H1 (cell line): ENCODE data around the gene FSD1L. TPM values are rescaled to one million over a fixed set of nuclear protein-coding genes. Genes with fewer than 3 reads are reported as not detected.

Experiments
- CTCF ChIA-PET: fragments of 300-600 bp; sonication (Branson Sonifier 250); formaldehyde crosslinking; loops from one replicate; lab custom pipeline; 2021; ENCODE audit not compliant: partially characterized antibody; lab: Charles Lee
- POLR2A ChIA-PET: fragments of 300-600 bp; sonication (Branson Sonifier 250); formaldehyde crosslinking; loops from one replicate; lab custom pipeline; 2021; ENCODE audit warnings: inconsistent platforms; ENCODE audit not compliant: partially characterized antibody; lab: Charles Lee
- DNase-seq, 2 experiments: peaks; one replicate each; pipeline versions ENCODE4 v3.0.0 to v3.0.0-alpha.2; 2010 to 2022; ENCODE audit warnings: low spot score in 2 of 2, low read depth in 1 of 2, mixed read lengths in 1 of 2
- FAIRE-seq: peaks from 2 replicates; lab custom pipeline; 2011; peaks lifted over from hg19 to GRCh38; lab: Jason Lieb, UNC
- H2AFZ ChIP-seq: 2 replicates; pipeline ENCODE4 v1.8.1; 2012; ENCODE audit warnings: low read length, inconsistent platforms
- H2AK5ac ChIP-seq: 2 replicates; pipeline ENCODE4 v1.6.1; 2013; ENCODE audit warnings: low read depth, low read length
- H2BK120ac ChIP-seq: replicated peaks from 2 replicates; pipeline ENCODE3; 2013; ENCODE audit warnings: low read depth, low read length, inconsistent platforms
- H2BK12ac ChIP-seq: 2 replicates; pipeline ENCODE4 v1.6.1; 2013; ENCODE audit warnings: low read depth, low read length
- H2BK15ac ChIP-seq: 2 replicates; pipeline ENCODE4 v1.6.1; 2013; ENCODE audit warnings: low read length
- H2BK20ac ChIP-seq: 2 replicates; pipeline ENCODE4 v1.6.1; 2013; ENCODE audit warnings: low read length
- H2BK5ac ChIP-seq: 2 replicates; pipeline ENCODE4 v1.6.1; 2013; ENCODE audit warnings: low read depth, low read length
- H3K14ac ChIP-seq: 2 replicates; pipeline ENCODE4 v1.6.1; 2013; ENCODE audit warnings: inconsistent platforms; ENCODE audit not compliant: insufficient read length
- H3K18ac ChIP-seq: 2 replicates; pipeline ENCODE4 v1.6.1; 2013; ENCODE audit warnings: low read length; ENCODE audit errors: extremely low read depth
- H3K23ac ChIP-seq: 2 replicates; pipeline ENCODE4 v1.6.1; 2013; ENCODE audit warnings: inconsistent platforms; ENCODE audit not compliant: insufficient read length
- H3K23me2 ChIP-seq: 2 replicates; pipeline ENCODE4 v1.6.1; 2013; ENCODE audit warnings: low read depth, low read length
- H3K27ac ChIP-seq: 2 replicates; pipeline ENCODE4 v1.6.1; 2011; ENCODE audit warnings: low read depth, low read length, inconsistent platforms
- H3K27me3 ChIP-seq, 4 experiments: replicated peaks in 1 of 4; 1 replicate in 1 of 4; 2 replicates in 3 of 4; pipeline versions ENCODE4 v1.6.1 to v1.8.1; 2011 to 2013; ENCODE audit warnings: low read length in 3 of 4, mild to moderate bottlenecking in 3 of 4, inconsistent platforms in 2 of 4, mixed read lengths in 2 of 4, moderate library complexity in 1 of 4; ENCODE audit not compliant: control insufficient read depth in 3 of 4, insufficient read depth in 3 of 4; ENCODE audit errors: extremely low read depth in 1 of 4
- H3K36me3 ChIP-seq, 4 experiments: 2 replicates each; pipeline versions ENCODE4 v1.6.1 to v1.8.1; 2011 to 2013; ENCODE audit warnings: mild to moderate bottlenecking in 4 of 4, low read length in 3 of 4, moderate library complexity in 2 of 4, control low read depth in 1 of 4, inconsistent platforms in 1 of 4; ENCODE audit not compliant: insufficient read depth in 4 of 4, control insufficient read depth in 2 of 4
- H3K4ac ChIP-seq: replicated peaks from 2 replicates; pipeline ENCODE3; 2013; ENCODE audit warnings: low read length, low read depth, mixed read lengths, inconsistent platforms; ENCODE audit not compliant: insufficient read length
- H3K4me1 ChIP-seq, 4 experiments: replicated peaks in 1 of 4; 1 replicate in 1 of 4; 2 replicates in 3 of 4; pipeline versions ENCODE4 v1.6.1 to v1.8.1; 2011 to 2013; ENCODE audit warnings: low read length in 3 of 4, inconsistent platforms in 2 of 4, mixed read lengths in 1 of 4; ENCODE audit not compliant: insufficient read depth in 4 of 4, control insufficient read depth in 3 of 4
- H3K4me2 ChIP-seq, 2 experiments: 2 replicates each; pipeline versions ENCODE4 v1.6.1 to v1.8.1; 2011 to 2013; ENCODE audit warnings: low read depth in 2 of 2, low read length in 2 of 2, control low read depth in 1 of 2, inconsistent platforms in 1 of 2, mild to moderate bottlenecking in 1 of 2; ENCODE audit not compliant: insufficient read depth in 1 of 2
- H3K4me3 ChIP-seq, 4 experiments: fragments of 200-600, 300-600 bp in 1 of 4; sonication (generic), shearing (Covaris generic), sonication (Bioruptor Twin) in 1 of 4; 2 replicates each; pipeline versions ENCODE4 v1.5.1 to v1.8.1; 2011 to 2016; ENCODE audit warnings: low read length in 4 of 4, low read depth in 3 of 4, control low read depth in 2 of 4, inconsistent platforms in 2 of 4, mild to moderate bottlenecking in 2 of 4, mixed read lengths in 1 of 4, moderate library complexity in 1 of 4; ENCODE audit not compliant: insufficient read depth in 2 of 4; ENCODE audit errors: extremely low read depth in 1 of 4
- H3K56ac ChIP-seq: replicated peaks from 2 replicates; pipeline ENCODE3; 2013; ENCODE audit warnings: low read depth, mild to moderate bottlenecking, mixed read lengths, low read length, inconsistent platforms; ENCODE audit not compliant: insufficient read length
- H3K79me1 ChIP-seq: 2 replicates; pipeline ENCODE4 v1.6.1; 2013; ENCODE audit warnings: low read depth, low read length, control low read depth
- H3K79me2 ChIP-seq, 2 experiments: 2 replicates each; pipeline versions ENCODE4 v1.6.1 to v1.8.1; 2012 to 2013; ENCODE audit warnings: low read length in 2 of 2, mild to moderate bottlenecking in 2 of 2, inconsistent platforms in 1 of 2; ENCODE audit not compliant: insufficient read depth in 2 of 2, control insufficient read depth in 1 of 2
- H3K9ac ChIP-seq, 4 experiments: replicated peaks in 1 of 4; 1 replicate in 1 of 4; 2 replicates in 3 of 4; pipeline versions ENCODE4 v1.6.1 to v1.8.1; 2011 to 2013; ENCODE audit warnings: low read depth in 3 of 4, low read length in 3 of 4, control low read depth in 2 of 4, mild to moderate bottlenecking in 2 of 4, moderate library complexity in 2 of 4, inconsistent platforms in 1 of 4; ENCODE audit errors: extremely low read depth in 1 of 4
- H3K9me3 ChIP-seq, 2 experiments: 2 replicates each; pipeline versions ENCODE4 v1.6.1 to v1.8.1; 2012 to 2013; ENCODE audit warnings: mild to moderate bottlenecking in 2 of 2, moderate library complexity in 2 of 2, control low read depth in 1 of 2, inconsistent platforms in 1 of 2, low read depth in 1 of 2, low read length in 1 of 2, mixed read lengths in 1 of 2; ENCODE audit not compliant: insufficient read depth in 2 of 2
- H4K20me1 ChIP-seq, 2 experiments: replicated peaks in 1 of 2; 2 replicates each; pipeline versions ENCODE3 to v1.8.1; 2011 to 2013; ENCODE audit warnings: inconsistent platforms in 2 of 2, low read length in 2 of 2, mild to moderate bottlenecking in 1 of 2; ENCODE audit not compliant: insufficient read depth in 2 of 2, control insufficient read depth in 1 of 2
- H4K5ac ChIP-seq: 2 replicates; pipeline ENCODE4 v1.6.1; 2013; ENCODE audit warnings: low read length, low read depth, mixed read lengths, inconsistent platforms; ENCODE audit not compliant: insufficient read length
- H4K8ac ChIP-seq: 2 replicates; pipeline ENCODE4 v1.8.0; 2013; ENCODE audit warnings: mild to moderate bottlenecking, moderate library complexity, low read length, inconsistent platforms; ENCODE audit not compliant: insufficient read depth; ENCODE audit errors: extremely low read depth
- H4K91ac ChIP-seq: replicated peaks from 2 replicates; pipeline ENCODE3; 2013; ENCODE audit warnings: low read length, mixed read lengths, inconsistent platforms; ENCODE audit not compliant: insufficient read length
- CHD1 ChIP-seq: IDR thresholded peaks from 2 replicates; pipeline ENCODE4 v1.6.1; 2012; ENCODE audit warnings: low read depth, low read length, improper control_type of control experiment
- PHF8 ChIP-seq: fragments of 200-600 bp; sonication (generic); conservative IDR thresholded peaks from 2 replicates; pipeline ENCODE4 v1.7.1; 2012; ENCODE audit warnings: low read depth, mild to moderate bottlenecking, inconsistent platforms, low read length, moderate library complexity
- SIRT6 ChIP-seq: IDR thresholded peaks from one replicate; pipeline ENCODE4 v1.7.1; 2012; ENCODE audit warnings: low read length, inconsistent platforms
- WGBS, 2 experiments: shearing (Covaris generic) in 1 of 2; methylation state at CpG; one replicate each; pipeline versions ENCODE4 v1.1.6 to v1.1.7; 2013 to 2015; ENCODE audit warnings: low lambda C conversion rate in 2 of 2, mixed read lengths in 2 of 2, inconsistent platforms in 1 of 2, low coverage in 1 of 2, missing lambda C conversion rate in 1 of 2; ENCODE audit not compliant: insufficient replicate concordance in 2 of 2, insufficient coverage in 1 of 2, insufficient read length in 1 of 2; ENCODE audit errors: extremely low coverage in 1 of 2, missing lambda C conversion rate in 1 of 2; 5-methylcytosine and 5-hydroxymethylcytosine counted together
- polyA plus RNA-seq, 7 experiments: library from polyadenylated mRNA; depleted of rRNA in 3 of 7; stranded (reverse) in 5 of 7; unstranded in 2 of 7; fragments of >200 nt in 5 of 7; fragments of 200-250 nt in 2 of 7; gene quantifications; 1 replicate in 5 of 7; 2 replicates in 1 of 7; 4 replicates in 1 of 7; pipeline versions ENCODE4 v1.2.1 to v1.2.3, GENCODE V29; 2011 to 2013; ENCODE audit warnings: missing spikeins in 2 of 7, mixed read lengths in 2 of 7
- total RNA-seq: library from RNA; stranded (reverse); fragmentation: NEBNext Ultra II Directional; extraction: Animal tissue kit (Norgen Biotek cat#: 25700); gene quantifications from 2 replicates; pipeline ENCODE4 v1.2.1, GENCODE V29; 2021
- TF ChIP-seq, protein P1 (sequence below): IDR thresholded peaks from 2 replicates; pipeline ENCODE4 v1.6.1; 2011; ENCODE audit warnings: low read length, improper control_type of control experiment

Gene FSD1L
- total and polyA plus RNA-seq, 2 of the 8 experiments (the other 6 are each of a cell fraction or from before 2014, with no cell fraction given) = 0.91 to 4.8 TPM

DNA sequence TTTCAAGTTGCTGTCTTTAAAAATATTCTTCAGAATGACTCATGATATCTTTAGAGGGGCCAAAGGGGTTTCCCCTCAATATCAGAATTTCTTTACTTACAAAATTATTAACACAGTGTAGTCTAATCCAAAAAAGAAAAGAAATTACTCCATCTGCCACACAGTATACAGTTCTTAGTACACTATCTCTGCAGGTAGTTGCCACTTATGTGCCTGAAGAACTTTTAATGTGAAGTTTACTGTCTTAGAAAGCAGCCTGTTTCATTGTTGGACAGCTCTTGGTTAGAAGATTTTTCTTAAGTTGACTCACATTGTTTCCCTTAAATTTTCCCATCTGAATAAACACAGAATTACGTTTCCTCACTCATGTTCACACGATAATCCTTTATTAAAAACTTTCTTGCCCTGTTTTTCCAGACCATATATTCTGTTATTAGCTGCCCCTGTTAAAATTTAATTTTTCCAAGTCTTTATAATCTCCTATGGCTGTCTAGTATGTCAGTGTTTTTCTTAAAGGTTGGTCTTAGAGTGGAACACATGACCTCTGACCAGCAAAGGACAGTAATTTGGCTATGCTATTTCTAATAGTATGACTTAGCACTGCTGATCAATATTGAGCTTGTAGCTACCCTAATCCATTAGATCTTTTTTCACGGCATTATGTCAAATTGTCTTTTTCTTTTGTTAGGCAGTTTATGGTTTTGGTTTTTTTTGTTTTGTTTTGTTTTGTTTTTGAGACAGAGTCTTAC, 88.3 kb downstream of the FSD1L start:
- no peak overlapping the region for H3K9ac ChIP-seq
- H3K4me1 ChIP-seq = no peaks in the 10 kb centered on the region
- no peak overlapping the region for H4K91ac ChIP-seq
- H3K27me3 ChIP-seq = no peaks in the 10 kb centered on the region
- no peak overlapping the region for H2BK12ac ChIP-seq
- H4K8ac ChIP-seq = no peak overlapping the region
- no peak overlapping the region for H3K4ac ChIP-seq
- peaks cover 0 to 3% (median 1%) of the 10 kb centered on the region in 4 experiments; a peak in 2 of 8 replicates for H3K36me3 ChIP-seq
- H3K79me2 ChIP-seq = no peaks in the 10 kb centered on the region
- no peaks in the 10 kb centered on the region for H3K9me3 ChIP-seq
- DNase-seq (no peak), FAIRE-seq (no peak)
- H4K20me1 ChIP-seq = no peaks in the 10 kb centered on the region
- H2AFZ ChIP-seq = no peak overlapping the region
- no peak overlapping the region for H3K23ac ChIP-seq
- no peak overlapping the region for H3K14ac ChIP-seq
- H3K56ac ChIP-seq = no peak overlapping the region
- no peak overlapping the region for H2AK5ac ChIP-seq
- no peak overlapping the region for H3K18ac ChIP-seq
- TF ChIP-seq PHF8 (no peak), CHD1 (no peak), SIRT6 (no peak)
- TF ChIP-seq, protein P1, sequence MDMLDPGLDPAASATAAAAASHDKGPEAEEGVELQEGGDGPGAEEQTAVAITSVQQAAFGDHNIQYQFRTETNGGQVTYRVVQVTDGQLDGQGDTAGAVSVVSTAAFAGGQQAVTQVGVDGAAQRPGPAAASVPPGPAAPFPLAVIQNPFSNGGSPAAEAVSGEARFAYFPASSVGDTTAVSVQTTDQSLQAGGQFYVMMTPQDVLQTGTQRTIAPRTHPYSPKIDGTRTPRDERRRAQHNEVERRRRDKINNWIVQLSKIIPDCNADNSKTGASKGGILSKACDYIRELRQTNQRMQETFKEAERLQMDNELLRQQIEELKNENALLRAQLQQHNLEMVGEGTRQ = no peak
- no peak overlapping the region for H4K5ac ChIP-seq
- CTCF ChIA-PET = interaction anchor here (0.6 kb wide), 3 partner anchors 20 to 500 kb away, joined by 3 to 4 read pairs (median 3); no protein-coding TSS in a partner anchor
- H2BK120ac ChIP-seq = no peak overlapping the region
- no peaks in the 10 kb centered on the region for H3K79me1 ChIP-seq
- H2BK15ac ChIP-seq = no peak overlapping the region
- H3K4me2 ChIP-seq = no peak overlapping the region
- no peak overlapping the region for H2BK20ac ChIP-seq
- no peaks in the 10 kb centered on the region for H3K23me2 ChIP-seq
- H3K4me3 ChIP-seq = no peak overlapping the region
- WGBS, 2 experiments = 93% methylated on average over 3 of the region's 3 CpGs; no CpG with 5 or more reads in 1 of the 2 experiments
- POLR2A ChIA-PET = no interaction called here
- no peak overlapping the region for H2BK5ac ChIP-seq
- no peak overlapping the region for H3K27ac ChIP-seq
